Activated naive CD8-positive, alpha-beta T cell treated with anti-CD3 and anti-CD28 coated beads, Interleukin-2, amount 10 ng/mL, durations not matched to agents 7 days and 5 days (primary cell): ENCODE data around the gene OR10AD1. TPM values are rescaled to one million over a fixed set of nuclear protein-coding genes. Genes with fewer than 3 reads are reported as not detected.
"Not testable (repeated sequence)": the region's sequence is repeated elsewhere in the genome, so short reads cannot be mapped to it uniquely, and the experiment has no call there.

Experiments used
- ATAC-seq: fragments of 150-1000 bp; cut with Tn5 transposase; one replicate; pipeline ENCODE4 v1.10.0; 2021; ENCODE audit warnings: low read depth, moderate library complexity
- POLR2A ChIA-PET: fragments of 350-600 bp; sonication (Branson Sonifier 250); formaldehyde crosslinking; loops from one replicate; lab custom pipeline; 2021; ENCODE audit warnings: antibody characterized with exemption; lab: Charles Lee
- DNase-seq: peaks from one replicate; pipeline ENCODE4 v3.0.0; 2021
- H3K27ac Mint-ChIP-seq: one replicate; pipeline ENCODE4 v1.8.0; 2022; ENCODE audit warnings: mild to moderate bottlenecking, mixed read lengths
- H3K27me3 Mint-ChIP-seq: one replicate; pipeline ENCODE4 v1.8.0; 2022; ENCODE audit warnings: mild to moderate bottlenecking, moderate library complexity, mixed read lengths
- H3K36me3 Mint-ChIP-seq: one replicate; pipeline ENCODE4 v1.8.0; 2021; ENCODE audit warnings: mild to moderate bottlenecking, mixed read lengths
- H3K4me1 Mint-ChIP-seq: one replicate; pipeline ENCODE4 v1.8.0; 2021; ENCODE audit warnings: mixed read lengths
- H3K4me3 Mint-ChIP-seq: one replicate; pipeline ENCODE4 v1.8.0; 2022; ENCODE audit warnings: mild to moderate bottlenecking, moderate library complexity, mixed read lengths
- H3K9me3 Mint-ChIP-seq: one replicate; pipeline ENCODE4 v1.8.0; 2021; ENCODE audit warnings: mixed read lengths
- total RNA-seq, 2 experiments: library from RNA; stranded (reverse); gene quantifications; one replicate each; pipeline ENCODE4 v1.2.3, GENCODE V29; 2021

The OR10AD1 gene
- total RNA-seq, 2 experiments from 2014 or later: not detected

DNA sequence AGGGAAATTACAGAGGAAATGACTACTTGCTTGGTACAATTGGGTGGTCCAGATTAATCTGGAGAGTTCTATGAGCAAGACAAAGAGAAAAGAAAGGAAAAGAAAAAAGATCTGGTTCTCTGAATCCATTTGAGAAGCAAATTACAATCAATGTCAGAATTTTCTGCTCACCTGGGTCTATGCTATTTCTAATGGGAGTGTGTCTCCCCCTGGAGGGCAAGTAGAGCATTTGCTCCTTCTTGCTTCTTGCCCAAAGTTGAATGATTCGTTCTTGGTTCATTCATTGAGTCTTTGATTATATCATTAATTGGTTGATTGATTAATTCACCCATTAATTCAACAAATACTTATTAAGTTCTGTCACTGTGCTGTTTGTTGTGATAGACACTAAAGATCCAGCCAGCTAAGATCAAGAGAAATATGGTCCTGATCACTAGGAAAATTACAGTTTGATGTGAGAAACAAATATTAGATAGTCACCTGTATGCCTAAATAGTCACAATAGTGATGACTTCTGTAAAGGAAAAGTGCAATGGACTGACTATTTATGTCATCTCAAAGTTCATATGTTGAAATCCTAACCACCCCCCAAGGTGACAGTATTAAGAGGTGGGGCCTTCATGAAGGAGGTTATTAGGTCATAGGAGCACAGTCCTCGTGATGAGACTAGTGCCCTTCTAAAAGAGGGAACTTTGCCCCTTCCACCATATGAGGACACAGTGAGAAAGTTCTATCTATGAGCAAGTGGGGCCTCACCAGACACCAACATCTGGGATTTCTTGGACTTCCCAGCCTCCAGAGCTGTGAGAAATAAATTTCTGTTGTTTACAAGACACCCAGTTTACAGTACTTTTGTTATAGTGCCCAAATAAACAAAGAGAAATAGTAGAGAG, 37.8 kb downstream of the OR10AD1 start:
- POLR2A ChIA-PET: no interaction called here
- H3K27ac Mint-ChIP-seq: no peak overlapping the region
- H3K27me3 Mint-ChIP-seq: peaks cover 23% of the 10 kb centered on the region
- H3K4me3 Mint-ChIP-seq: no peak overlapping the region
- DNase-seq: no peak
- H3K36me3 Mint-ChIP-seq: no peaks in the 10 kb centered on the region
- H3K9me3 Mint-ChIP-seq: no peaks in the 10 kb centered on the region
- ATAC-seq: no peak
- peaks cover 11% of the 10 kb centered on the region for H3K4me1 Mint-ChIP-seq

DNA sequence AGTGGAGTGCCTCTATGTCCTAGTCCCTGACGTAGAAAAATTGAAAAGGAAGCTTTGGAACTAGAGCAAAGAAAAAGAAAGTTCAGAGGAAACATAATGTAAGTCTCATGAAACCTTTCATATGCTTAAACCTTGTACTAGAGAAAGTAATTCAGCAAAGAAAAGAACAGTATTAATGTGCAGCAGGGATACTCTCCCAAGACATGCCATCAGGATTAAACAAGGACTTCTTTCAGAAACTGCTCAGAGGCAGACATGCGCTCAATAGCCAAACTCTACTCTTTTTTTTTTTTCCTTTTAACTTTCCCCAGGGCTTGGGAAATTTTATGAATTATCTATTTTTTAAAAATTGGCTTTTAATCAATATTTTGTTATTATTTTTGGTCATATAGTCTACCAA, 38.6 kb downstream of the OR10AD1 start:
- POLR2A ChIA-PET: no interaction called here
- H3K4me3 Mint-ChIP-seq: no peak overlapping the region

DNA sequence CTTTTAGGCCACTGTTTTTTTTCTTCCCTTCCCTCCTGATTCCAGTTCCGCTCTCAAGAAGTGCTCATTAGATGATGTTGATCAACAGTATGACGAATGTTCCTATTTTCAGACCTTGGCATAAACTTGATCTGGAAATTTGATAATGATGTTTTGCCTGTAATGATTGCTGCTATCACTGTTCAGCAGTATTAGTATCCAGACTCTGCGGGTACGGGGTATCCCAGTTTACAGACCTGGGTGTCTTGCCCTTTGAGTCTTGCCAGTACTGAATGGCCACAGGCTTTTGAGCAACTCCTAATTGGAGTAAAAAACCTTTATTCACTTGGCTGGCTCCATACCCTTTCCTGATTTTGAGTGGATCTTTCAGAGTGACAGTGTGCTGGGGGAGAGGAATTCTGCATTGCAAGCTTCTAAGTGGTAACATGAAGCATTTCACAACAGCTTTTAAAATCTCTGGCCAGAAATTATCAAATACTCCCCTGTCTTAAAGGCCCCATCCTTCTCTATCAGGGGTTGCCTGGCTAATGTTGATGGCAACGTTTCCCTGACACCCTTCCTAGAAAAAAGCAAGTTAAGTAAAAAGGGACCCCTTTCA, 39.8 kb downstream of the OR10AD1 start:
- no peaks in the 10 kb centered on the region for H3K36me3 Mint-ChIP-seq
- H3K9me3 Mint-ChIP-seq: no peaks in the 10 kb centered on the region
- no peak overlapping the region for H3K27ac Mint-ChIP-seq
- no peak for ATAC-seq
- peaks cover 17% of the 10 kb centered on the region for H3K27me3 Mint-ChIP-seq
- POLR2A ChIA-PET: no interaction called here
- no peak for DNase-seq
- H3K4me1 Mint-ChIP-seq: peaks cover 13% of the 10 kb centered on the region
- no peak overlapping the region for H3K4me3 Mint-ChIP-seq

More for the DNA sequence above, 38.6 kb downstream of the OR10AD1 start:
- no peaks in the 10 kb centered on the region for H3K9me3 Mint-ChIP-seq
- no peak for DNase-seq
- H3K27ac Mint-ChIP-seq: no peak overlapping the region
- no peak for ATAC-seq
- H3K36me3 Mint-ChIP-seq: no peaks in the 10 kb centered on the region
- peaks cover 17% of the 10 kb centered on the region for H3K27me3 Mint-ChIP-seq
- H3K4me1 Mint-ChIP-seq: peaks cover 13% of the 10 kb centered on the region

DNA sequence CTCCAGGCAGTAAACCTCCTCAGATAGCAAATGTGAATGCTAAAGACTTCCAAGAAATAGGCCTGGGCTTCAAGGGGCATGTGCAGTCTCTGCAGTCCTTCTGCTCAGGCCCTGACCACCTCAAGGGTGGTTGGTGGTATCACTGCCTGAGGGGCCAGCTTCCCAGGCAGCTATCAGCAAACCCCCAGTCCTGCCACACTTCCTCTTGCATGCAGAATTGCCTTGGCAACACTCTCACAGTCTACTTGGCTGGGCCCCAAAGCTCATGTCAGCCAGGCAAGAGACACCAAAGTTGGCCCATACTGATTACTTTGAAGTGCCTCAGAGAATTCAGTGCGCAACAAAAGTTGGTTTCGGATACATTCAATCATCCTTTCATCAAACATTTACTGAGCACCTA, 42.3 kb downstream of the OR10AD1 start:
- H3K36me3 Mint-ChIP-seq: no peaks in the 10 kb centered on the region
- peaks cover 27% of the 10 kb centered on the region for H3K4me1 Mint-ChIP-seq
- no peak overlapping the region for H3K27ac Mint-ChIP-seq
- H3K4me3 Mint-ChIP-seq: no peak overlapping the region
- no peak for DNase-seq
- H3K9me3 Mint-ChIP-seq: no peaks in the 10 kb centered on the region
- no peak for ATAC-seq
- peaks cover 14% of the 10 kb centered on the region for H3K27me3 Mint-ChIP-seq
- POLR2A ChIA-PET: no interaction called here

DNA sequence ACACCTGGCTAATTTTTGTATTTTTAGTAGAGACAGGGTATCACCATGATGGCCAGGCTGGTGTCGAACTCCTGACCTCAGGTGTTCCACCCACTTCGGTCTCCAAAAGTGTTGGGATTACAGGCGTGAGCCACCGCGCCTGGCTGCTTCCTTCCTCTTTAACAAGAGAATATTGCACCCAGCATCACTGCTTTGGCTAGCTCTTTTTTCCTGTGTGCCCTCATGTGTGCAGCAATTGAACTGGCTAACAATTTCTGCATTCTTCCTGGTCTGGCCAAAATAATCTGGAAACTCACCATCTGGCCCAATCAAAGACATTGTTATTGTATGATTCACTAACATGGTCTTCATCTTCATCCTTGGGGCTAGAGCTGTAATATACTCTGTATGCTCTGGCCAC, 43.0 kb downstream of the OR10AD1 start:
- Mint-ChIP-seq H3K4me3 (no peak overlapping the region), H3K9me3 (no peaks in the 10 kb centered on the region), H3K27me3 (peaks cover 11% of the 10 kb centered on the region), H3K4me1 (peaks cover 27% of the 10 kb centered on the region), H3K27ac (no peak overlapping the region), H3K36me3 (no peaks in the 10 kb centered on the region)
- DNase-seq (no peak), ATAC-seq (no peak)
- POLR2A ChIA-PET: interaction anchor here (0.5 kb wide), 1 partner anchor 294 kb away, joined by 3 read pairs; no protein-coding TSS in a partner anchor

DNA sequence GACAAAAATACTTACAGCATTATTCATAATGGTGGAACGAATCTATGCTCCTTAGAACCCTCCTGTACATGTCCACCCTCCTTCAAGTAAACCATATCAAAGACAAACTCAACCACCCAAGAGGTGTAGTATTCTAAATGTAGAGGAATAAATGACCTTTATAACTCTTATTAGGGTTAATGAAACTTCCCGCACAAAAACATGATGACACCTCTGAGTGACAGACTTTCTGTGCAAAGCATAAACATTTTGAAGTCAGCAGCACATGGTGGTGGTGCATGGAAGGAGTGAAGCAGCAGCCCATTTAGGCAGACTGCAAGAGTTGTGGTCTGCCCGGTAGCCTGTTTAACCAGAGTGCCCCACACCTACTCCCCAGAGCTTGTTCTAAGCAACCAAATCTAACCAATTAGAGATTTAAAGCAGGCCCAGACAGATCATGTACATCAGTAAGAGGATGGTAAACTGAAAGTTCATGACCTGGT, 45.2 kb downstream of the OR10AD1 start:
- no peaks in the 10 kb centered on the region for H3K9me3 Mint-ChIP-seq
- peaks cover 29% of the 10 kb centered on the region for H3K4me1 Mint-ChIP-seq
- H3K27ac Mint-ChIP-seq: peak overlapping the region; percentile 95
- POLR2A ChIA-PET: interaction anchor here (0.6 to 3.2 kb wide), 9 partner anchors 10 to 442 kb away, joined by 3 to 41 read pairs (median 5); partner anchors contain the start of genes CCDC184, SENP1 and TMEM106C
- peaks cover 6% of the 10 kb centered on the region for H3K36me3 Mint-ChIP-seq
- peak overlapping the region; percentile 96 for H3K4me3 Mint-ChIP-seq
- H3K27me3 Mint-ChIP-seq: peaks cover 1% of the 10 kb centered on the region
- no peak for ATAC-seq
- DNase-seq: no peak

DNA sequence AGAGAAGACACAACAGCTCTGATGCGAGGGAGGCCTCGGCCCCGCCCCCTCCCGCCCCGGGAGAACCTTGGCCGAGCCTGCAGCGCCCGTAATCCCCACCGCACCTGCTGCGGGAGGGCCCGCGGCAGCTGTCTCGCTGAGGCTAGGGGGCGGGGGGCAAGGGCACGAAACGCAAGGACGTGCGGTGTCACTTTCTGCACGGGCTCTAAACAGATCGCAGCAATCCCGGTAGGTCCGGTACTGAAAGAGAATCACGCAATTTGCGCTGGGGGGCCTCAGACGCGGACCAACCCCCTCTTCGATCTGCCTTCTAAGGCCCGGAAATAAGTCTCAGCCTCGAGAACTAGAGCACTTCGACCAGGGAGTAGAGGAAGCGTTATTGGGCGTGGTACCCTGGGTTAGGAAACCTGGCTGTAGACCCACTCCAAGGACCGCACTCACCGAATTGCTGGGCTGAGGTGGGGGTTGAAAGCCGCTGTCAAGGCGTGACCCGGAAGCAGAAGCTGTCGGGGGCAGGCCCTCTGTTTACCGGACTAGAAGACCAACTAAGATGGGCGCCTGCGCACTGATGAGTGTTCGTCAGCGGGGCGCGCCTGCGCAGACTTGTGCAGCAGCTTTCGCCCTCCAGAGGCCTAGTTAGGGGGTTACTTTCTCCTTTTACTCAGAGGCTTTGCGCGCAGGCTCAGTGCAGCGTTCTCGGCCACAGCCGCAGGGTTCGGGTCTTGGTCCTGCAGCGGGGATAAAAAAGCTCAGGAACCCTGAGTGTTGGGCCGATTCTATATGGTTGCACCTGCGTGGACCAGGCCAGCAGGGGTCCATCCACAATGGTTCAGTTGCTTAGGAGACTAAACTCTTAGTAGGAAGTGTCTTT, 45.8 kb downstream of the OR10AD1 start, which contains the start of gene ASB8:
Gene ASB8, minus strand, starts transcription at position 498 of the 871 bp plus-strand sequence. CDS start 4,019 bp downstream, outside the sequence.
- POLR2A ChIA-PET: interaction anchor here (0.6 to 3.2 kb wide), 12 partner anchors 10 to 1881 kb away, joined by 3 to 41 read pairs (median 5); partner anchors contain the start of genes CCDC184, SENP1 and TMEM106C
- Mint-ChIP-seq H3K9me3 (no peaks in the 10 kb centered on the region), H3K27ac (peak within 1 kb of the TSS; percentile 95), H3K36me3 (peaks cover 7% of the 10 kb centered on the region), H3K4me3 (peak within 1 kb of the TSS; percentile 96), H3K27me3 (no peaks in the 10 kb centered on the region), H3K4me1 (peaks cover 30% of the 10 kb centered on the region)
- DNase-seq: peak; percentile 97
- peak; percentile 98 for ATAC-seq

DNA sequence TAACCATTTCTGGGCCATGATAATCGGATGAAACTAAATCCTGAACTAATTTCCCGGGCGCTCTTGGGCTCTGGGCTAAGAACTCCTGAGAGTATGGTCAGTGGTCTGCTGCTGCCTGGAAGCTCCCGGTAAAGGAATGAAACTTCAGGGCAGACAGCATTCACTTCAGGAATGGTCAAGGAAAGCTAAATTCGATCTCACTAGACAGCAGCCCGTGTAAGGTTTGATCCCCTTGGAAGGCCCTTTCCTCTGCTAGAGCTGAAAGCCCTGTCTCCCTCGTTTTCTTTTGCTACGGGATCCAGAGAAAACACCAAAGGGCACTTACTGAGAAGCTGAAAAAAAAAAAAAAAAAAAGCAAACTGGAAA, 46.5 kb downstream of the OR10AD1 start:
- peak overlapping the region; percentile 96 for H3K4me3 Mint-ChIP-seq
- H3K9me3 Mint-ChIP-seq: no peaks in the 10 kb centered on the region
- H3K36me3 Mint-ChIP-seq: peaks cover 10% of the 10 kb centered on the region
- DNase-seq: no peak
- POLR2A ChIA-PET: interaction anchor here (0.6 to 3.2 kb wide), 6 partner anchors 27 to 1881 kb away, joined by 3 to 41 read pairs (median 6); partner anchors contain the start of genes CCDC184 and SENP1
- no peak for ATAC-seq
- H3K27ac Mint-ChIP-seq: peak overlapping the region; percentile 95
- no peaks in the 10 kb centered on the region for H3K27me3 Mint-ChIP-seq
- peaks cover 30% of the 10 kb centered on the region for H3K4me1 Mint-ChIP-seq

DNA sequence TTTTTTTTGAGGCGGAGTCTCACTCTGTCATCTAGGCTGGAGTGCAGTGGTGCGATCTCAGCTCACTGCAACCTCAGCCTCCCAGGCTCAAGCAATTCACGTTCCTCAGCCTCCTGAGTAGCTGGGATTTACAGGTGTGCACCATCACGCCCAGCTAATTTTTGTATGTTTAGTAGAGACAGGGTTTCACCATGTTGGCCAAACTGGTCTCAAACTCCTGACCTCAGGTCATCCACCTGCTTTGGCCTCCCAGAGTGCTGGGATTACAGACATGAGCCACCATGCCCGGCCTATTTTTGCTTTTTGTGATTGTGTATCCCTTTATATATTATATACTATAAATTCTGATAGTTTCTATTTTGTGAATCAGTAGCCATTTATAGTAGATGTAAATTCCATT, 47.3 kb downstream of the OR10AD1 start:
- not testable (repeated sequence) for ATAC-seq, H3K27me3 Mint-ChIP-seq, H3K27ac Mint-ChIP-seq, DNase-seq, H3K36me3 Mint-ChIP-seq, H3K9me3 Mint-ChIP-seq
- POLR2A ChIA-PET: interaction anchor here (0.7 to 3.2 kb wide), 2 partner anchors 50 to 275 kb away, joined by 4 to 41 read pairs; partner anchors contain the start of gene SENP1
- H3K4me1 Mint-ChIP-seq: peaks cover 26% of the 10 kb centered on the region
- H3K4me3 Mint-ChIP-seq: peak overlapping the region; percentile 96

Other genes with a start within 250 kb of the OR10AD1 start
- 100 to 1,000 TPM; 111 to 115 TPM for gene TMEM106C, start 239.7 kb downstream of the OR10AD1 start, total RNA-seq
- not detected for gene COL2A1, start 198.8 kb downstream of the OR10AD1 start, total RNA-seq
- 10 to 100 TPM; 36.2 to 43.4 TPM for gene SENP1, start 97.2 kb downstream of the OR10AD1 start, total RNA-seq
- 10 to 100 TPM; 23.9 to 26.2 TPM for gene PFKM, start 83.9 kb downstream of the OR10AD1 start, total RNA-seq
- 10 to 100 TPM; 47.6 to 53.9 TPM for gene ASB8, start 45.8 kb downstream of the OR10AD1 start, total RNA-seq
- under 1 TPM; 0.57 to 0.58 TPM for gene CCDC184, start 19.6 kb downstream of the OR10AD1 start, total RNA-seq
- gene ZNF641, start 147.6 kb upstream of the OR10AD1 start, total RNA-seq: 10 to 100 TPM; 21.3 to 32.0 TPM